ENCODE data around the gene MMP12.

MMP12 gene

DNA sequence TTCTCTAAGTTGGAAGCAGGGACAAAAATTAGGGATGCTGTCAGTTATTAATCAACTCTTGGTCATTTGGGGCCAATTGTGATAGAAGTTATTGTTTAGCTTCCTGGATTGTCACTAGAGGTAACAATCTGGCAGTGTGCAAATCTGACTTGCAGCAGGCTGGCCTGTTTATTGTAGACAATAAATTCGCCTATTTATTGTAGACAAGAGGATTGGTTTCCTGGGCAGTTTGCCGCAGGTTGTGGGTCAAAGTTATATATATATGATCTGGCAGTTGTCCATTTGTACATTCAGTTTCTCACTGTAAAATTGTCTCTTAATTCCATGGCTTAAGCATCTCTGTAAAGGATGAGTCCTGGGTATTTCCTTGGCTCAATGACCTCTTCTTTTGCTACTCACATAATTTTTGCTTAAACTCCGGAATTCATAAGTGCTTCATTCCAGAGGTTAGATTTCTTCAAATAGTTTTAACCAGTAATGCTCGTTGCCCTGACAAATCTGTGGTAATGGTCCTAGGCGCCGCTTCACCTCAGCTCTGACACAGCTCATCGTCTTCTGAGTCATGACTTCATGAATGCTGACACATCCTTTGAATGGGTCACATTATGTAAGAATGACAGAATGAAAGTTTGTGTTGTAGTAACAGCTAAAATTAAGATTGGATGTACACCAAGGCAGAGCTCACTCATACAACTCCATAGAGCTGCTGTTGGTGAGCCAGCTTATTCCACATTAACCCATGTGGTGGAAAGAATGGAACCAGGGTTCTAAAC is 23.6 kb downstream of the MMP12 start:
- Histone ChIP-seq H4K20me1 (ENCODE audit: control insufficient read depth, insufficient read depth, low read depth, low read length) (no peaks in the 10 kb centered on the region), H3K27me3 (ENCODE audit: control insufficient read depth, low read length) (peaks cover 4% of the 10 kb centered on the region; the same call in 1 of the 2 replicates), H3K79me2 (ENCODE audit: control insufficient read depth, low read length) (no peaks in the 10 kb centered on the region), H3K27ac (ENCODE audit: low read depth, low read length) (no peak overlapping the region), H3K9me2 (replicated peaks; ENCODE audit: control insufficient read depth, low read length) (no peaks in the 10 kb centered on the region), H3K4me3 (ENCODE audit: low read length) (no peak overlapping the region), H3K4me1 (ENCODE audit: control insufficient read depth, low read length) (no peaks in the 10 kb centered on the region), H3K4me2 (ENCODE audit: low read length) (no peak overlapping the region), H3K36me3 (ENCODE audit: control insufficient read depth, low read length) (no peaks in the 10 kb centered on the region), H3F3A (ENCODE audit: control insufficient read depth, insufficient read depth) (no peaks in the 10 kb centered on the region), H3K9me3 (ENCODE audit: control insufficient read depth, insufficient read depth, low read length) (no peaks in the 10 kb centered on the region)
- TF ChIP-seq EZH2phosphoT487 (IDR thresholded peaks at IDR 0.05; ENCODE audit: borderline replicate concordance, low read length) (no peak), CTCF (IDR thresholded peaks at IDR 0.05; ENCODE audit: low read depth, low read length, poor library complexity, severe bottlenecking) (no peak)

GRCh38 chr11:102849311-102849710 is 25.5 kb downstream of the MMP12 start:
- no peaks in the 10 kb centered on the region for H3K9me2 ChIP-seq (replicated peaks; ENCODE audit: control insufficient read depth, low read length)
- no peaks in the 10 kb centered on the region for H4K20me1 ChIP-seq (ENCODE audit: control insufficient read depth, insufficient read depth, low read depth, low read length)
- no peaks in the 10 kb centered on the region for H3K4me1 ChIP-seq (ENCODE audit: control insufficient read depth, low read length)
- H3K4me2 ChIP-seq (ENCODE audit: low read length) = no peak overlapping the region
- no peaks in the 10 kb centered on the region for H3K9me3 ChIP-seq (ENCODE audit: control insufficient read depth, insufficient read depth, low read length)
- no peak for TF ChIP-seq CTCF (IDR thresholded peaks at IDR 0.05; ENCODE audit: low read depth, low read length, poor library complexity, severe bottlenecking)
- TF ChIP-seq EZH2phosphoT487 (IDR thresholded peaks at IDR 0.05; ENCODE audit: borderline replicate concordance, low read length) = no peak
- H3K4me3 ChIP-seq (ENCODE audit: low read length) = no peak overlapping the region
- H3K27me3 ChIP-seq (ENCODE audit: control insufficient read depth, low read length) = peaks cover 4% of the 10 kb centered on the region; the same call in 1 of the 2 replicates
- H3K27ac ChIP-seq (ENCODE audit: low read depth, low read length) = no peak overlapping the region
- H3K79me2 ChIP-seq (ENCODE audit: control insufficient read depth, low read length) = no peaks in the 10 kb centered on the region
- H3F3A ChIP-seq (ENCODE audit: control insufficient read depth, insufficient read depth) = no peaks in the 10 kb centered on the region
- no peaks in the 10 kb centered on the region for H3K36me3 ChIP-seq (ENCODE audit: control insufficient read depth, low read length)

DNA sequence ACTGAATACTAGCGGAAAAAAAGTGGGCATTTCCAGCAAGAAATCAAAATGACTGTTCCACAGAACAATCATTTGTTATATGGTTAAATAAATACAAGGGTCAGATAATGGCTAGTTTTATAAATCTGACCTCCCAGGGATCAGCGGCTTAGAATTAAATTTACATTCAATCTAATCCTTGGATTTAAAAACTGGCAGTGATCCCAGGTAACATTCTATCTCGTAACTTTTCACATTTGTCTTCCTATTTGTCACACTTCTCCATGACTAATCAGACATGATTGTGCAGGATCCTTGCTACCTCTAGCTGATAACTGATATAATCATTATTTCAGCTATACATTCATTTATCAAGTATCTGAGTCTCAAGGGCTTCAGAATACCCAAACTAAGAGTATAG is 28.5 kb downstream of the MMP12 start:
- Histone ChIP-seq H4K20me1 (ENCODE audit: control insufficient read depth, insufficient read depth, low read depth, low read length) (no peaks in the 10 kb centered on the region), H3K9me3 (ENCODE audit: control insufficient read depth, insufficient read depth, low read length) (no peaks in the 10 kb centered on the region), H3K27me3 (ENCODE audit: control insufficient read depth, low read length) (peaks cover 4% of the 10 kb centered on the region; the same call in 1 of the 2 replicates), H3F3A (ENCODE audit: control insufficient read depth, insufficient read depth) (no peaks in the 10 kb centered on the region), H3K27ac (ENCODE audit: low read depth, low read length) (no peak overlapping the region), H3K4me1 (ENCODE audit: control insufficient read depth, low read length) (no peaks in the 10 kb centered on the region), H3K4me3 (ENCODE audit: low read length) (no peak overlapping the region), H3K36me3 (ENCODE audit: control insufficient read depth, low read length) (no peaks in the 10 kb centered on the region), H3K79me2 (ENCODE audit: control insufficient read depth, low read length) (no peaks in the 10 kb centered on the region), H3K4me2 (ENCODE audit: low read length) (no peak overlapping the region), H3K9me2 (replicated peaks; ENCODE audit: control insufficient read depth, low read length) (no peaks in the 10 kb centered on the region)
- TF ChIP-seq EZH2phosphoT487 (IDR thresholded peaks at IDR 0.05; ENCODE audit: borderline replicate concordance, low read length) = no peak
- TF ChIP-seq CTCF (IDR thresholded peaks at IDR 0.05; ENCODE audit: low read depth, low read length, poor library complexity, severe bottlenecking) = no peak

Data from DOHH2 (cell line).